HepG2 (cell line): Measurements from ENCODE around the gene CTRL. TPM values are rescaled to one million over a fixed set of nuclear protein-coding genes. Genes with fewer than 3 reads are reported as not detected.

Source experiments
- GATA4 ChIP-seq: sonication (generic); IDR thresholded peaks from 2 replicates; pipeline ENCODE4 v1.6.1; 2016; ENCODE audit warnings: antibody characterized with exemption, low read depth, borderline replicate concordance
- TP53 ChIP-seq: sonication (generic); formaldehyde crosslinking; conservative IDR thresholded peaks from 2 replicates; pipeline ENCODE4 v1.4.0; 2020; ENCODE audit warnings: missing genetic modification reagents
- ZBTB21 ChIP-seq: sonication (generic); formaldehyde crosslinking; IDR thresholded peaks from 2 replicates; pipeline ENCODE4 v1.4.0; 2020; ENCODE audit warnings: missing genetic modification reagents
- ZNF468 ChIP-seq: sonication (generic); formaldehyde crosslinking; IDR thresholded peaks from 2 replicates; pipeline ENCODE4 v1.8.0; 2022; ENCODE audit warnings: mild to moderate bottlenecking, moderate library complexity, missing genetic modification reagents
- ZNF703 ChIP-seq: sonication (generic); formaldehyde crosslinking; IDR thresholded peaks from 2 replicates; pipeline ENCODE4 v1.5.1; 2020; ENCODE audit warnings: missing genetic modification reagents, mild to moderate bottlenecking, moderate library complexity, borderline replicate concordance
- polyA plus RNA-seq, 8 experiments: library from polyadenylated mRNA; depleted of rRNA in 3 of 8; stranded (reverse) in 7 of 8; unstranded in 1 of 8; fragments of >200 nt; fragmentation: Illumina TruSeq in 4 of 8; extraction: Trizol in 4 of 8; gene quantifications; 2 replicates each; pipeline versions ENCODE4 v1.2.1 to v1.2.3, GENCODE V29; 2011 to 2016; ENCODE audit warnings: low read depth in 4 of 8, missing spikeins in 1 of 8, mixed read lengths in 1 of 8; ENCODE audit not compliant: insufficient read depth in 1 of 8
- total RNA-seq, 5 experiments: library from RNA; depleted of rRNA; stranded (reverse); fragments of >200 nt; fragmentation: Illumina TruSeq; extraction: Trizol; gene quantifications; 2 replicates each; pipeline ENCODE4 v1.2.3, GENCODE V29; 2016; ENCODE audit warnings: low read depth in 1 of 5
- TF ChIP-seq, protein P1 (sequence below): sonication (generic); formaldehyde crosslinking; IDR thresholded peaks from 2 replicates; pipeline ENCODE4 v1.4.0; 2020; ENCODE audit warnings: mild to moderate bottlenecking, missing genetic modification reagents
- TF ChIP-seq, protein P2 (sequence below): sonication (generic); formaldehyde crosslinking; IDR thresholded peaks from 2 replicates; pipeline ENCODE4 v1.5.0; 2020; ENCODE audit warnings: mild to moderate bottlenecking, missing genetic modification reagents, borderline replicate concordance
- TF ChIP-seq, protein P3 (sequence below): sonication (generic); formaldehyde crosslinking; IDR thresholded peaks from 2 replicates; pipeline ENCODE4 v1.5.0; 2020; ENCODE audit warnings: mild to moderate bottlenecking, missing genetic modification reagents
- TF ChIP-seq, protein P4 (sequence below): IDR thresholded peaks from 2 replicates; pipeline ENCODE4 v1.6.1; 2016; ENCODE audit warnings: missing biosample characterization, missing genetic modification reagents, low read depth
- TF ChIP-seq, protein P5 (sequence below): sonication (generic); formaldehyde crosslinking; IDR thresholded peaks from 2 replicates; pipeline ENCODE4 v1.4.0; 2020; ENCODE audit warnings: missing genetic modification reagents, borderline replicate concordance

Gene CTRL
- total and polyA plus RNA-seq, 2 of the 13 experiments (the other 11 are each of a cell fraction or from before 2014, with no cell fraction given): 1.9 to 2.7 TPM

DNA sequence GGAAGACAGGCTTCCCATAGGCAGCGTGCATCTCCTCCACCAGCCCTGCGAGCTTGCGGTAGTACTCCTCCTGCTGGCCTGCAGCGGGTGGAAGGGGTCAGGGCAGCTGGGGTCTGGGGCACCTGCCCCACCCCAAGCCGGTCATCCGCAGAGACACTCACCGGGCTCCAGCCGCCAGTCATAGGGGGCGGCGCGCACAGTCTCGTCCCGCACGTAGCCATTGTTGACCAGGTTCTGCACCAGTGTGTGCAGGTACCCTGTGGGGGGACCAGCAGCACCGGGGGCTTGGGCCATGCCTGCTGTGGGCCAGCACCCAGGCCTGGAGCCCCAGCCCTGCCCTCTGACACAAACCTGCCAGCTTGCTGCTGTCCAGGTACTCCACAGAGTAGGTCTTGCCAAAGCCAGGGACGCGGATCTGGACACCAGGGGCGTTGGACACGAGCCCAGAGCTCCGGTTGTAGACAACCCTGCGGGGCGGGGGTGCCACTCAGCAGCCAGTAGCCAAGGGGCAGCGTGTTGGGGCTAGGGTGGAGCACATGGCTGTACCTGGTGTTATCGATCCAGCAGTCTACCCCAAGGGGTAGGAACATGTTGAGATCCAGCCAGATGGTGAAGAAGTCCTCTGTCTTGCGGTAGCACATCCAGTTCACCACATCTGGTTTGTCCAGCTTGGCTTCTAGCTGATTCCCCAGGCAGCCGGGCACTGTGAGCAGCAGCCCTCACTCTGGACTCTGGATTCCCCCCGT lies 11.0 kb upstream of the CTRL start (continued):
- TF ChIP-seq TP53 (CRISPR knock-in tag) (no peak), ZBTB21 (no peak), ZNF703 (CRISPR knock-in tag) (no peak), GATA4 (no peak), ZNF468 (CRISPR knock-in tag) (peak; percentile 74; the same call in 1 of the 2 replicates)
- TF ChIP-seq, protein P1, sequence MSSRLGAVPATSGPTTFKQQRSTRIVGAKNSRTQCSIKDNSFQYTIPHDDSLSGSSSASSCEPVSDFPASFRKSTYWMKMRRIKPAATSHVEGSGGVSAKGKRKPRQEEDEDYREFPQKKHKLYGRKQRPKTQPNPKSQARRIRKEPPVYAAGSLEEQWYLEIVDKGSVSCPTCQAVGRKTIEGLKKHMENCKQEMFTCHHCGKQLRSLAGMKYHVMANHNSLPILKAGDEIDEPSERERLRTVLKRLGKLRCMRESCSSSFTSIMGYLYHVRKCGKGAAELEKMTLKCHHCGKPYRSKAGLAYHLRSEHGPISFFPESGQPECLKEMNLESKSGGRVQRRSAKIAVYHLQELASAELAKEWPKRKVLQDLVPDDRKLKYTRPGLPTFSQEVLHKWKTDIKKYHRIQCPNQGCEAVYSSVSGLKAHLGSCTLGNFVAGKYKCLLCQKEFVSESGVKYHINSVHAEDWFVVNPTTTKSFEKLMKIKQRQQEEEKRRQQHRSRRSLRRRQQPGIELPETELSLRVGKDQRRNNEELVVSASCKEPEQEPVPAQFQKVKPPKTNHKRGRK: no peak
- TF ChIP-seq, protein P2, sequence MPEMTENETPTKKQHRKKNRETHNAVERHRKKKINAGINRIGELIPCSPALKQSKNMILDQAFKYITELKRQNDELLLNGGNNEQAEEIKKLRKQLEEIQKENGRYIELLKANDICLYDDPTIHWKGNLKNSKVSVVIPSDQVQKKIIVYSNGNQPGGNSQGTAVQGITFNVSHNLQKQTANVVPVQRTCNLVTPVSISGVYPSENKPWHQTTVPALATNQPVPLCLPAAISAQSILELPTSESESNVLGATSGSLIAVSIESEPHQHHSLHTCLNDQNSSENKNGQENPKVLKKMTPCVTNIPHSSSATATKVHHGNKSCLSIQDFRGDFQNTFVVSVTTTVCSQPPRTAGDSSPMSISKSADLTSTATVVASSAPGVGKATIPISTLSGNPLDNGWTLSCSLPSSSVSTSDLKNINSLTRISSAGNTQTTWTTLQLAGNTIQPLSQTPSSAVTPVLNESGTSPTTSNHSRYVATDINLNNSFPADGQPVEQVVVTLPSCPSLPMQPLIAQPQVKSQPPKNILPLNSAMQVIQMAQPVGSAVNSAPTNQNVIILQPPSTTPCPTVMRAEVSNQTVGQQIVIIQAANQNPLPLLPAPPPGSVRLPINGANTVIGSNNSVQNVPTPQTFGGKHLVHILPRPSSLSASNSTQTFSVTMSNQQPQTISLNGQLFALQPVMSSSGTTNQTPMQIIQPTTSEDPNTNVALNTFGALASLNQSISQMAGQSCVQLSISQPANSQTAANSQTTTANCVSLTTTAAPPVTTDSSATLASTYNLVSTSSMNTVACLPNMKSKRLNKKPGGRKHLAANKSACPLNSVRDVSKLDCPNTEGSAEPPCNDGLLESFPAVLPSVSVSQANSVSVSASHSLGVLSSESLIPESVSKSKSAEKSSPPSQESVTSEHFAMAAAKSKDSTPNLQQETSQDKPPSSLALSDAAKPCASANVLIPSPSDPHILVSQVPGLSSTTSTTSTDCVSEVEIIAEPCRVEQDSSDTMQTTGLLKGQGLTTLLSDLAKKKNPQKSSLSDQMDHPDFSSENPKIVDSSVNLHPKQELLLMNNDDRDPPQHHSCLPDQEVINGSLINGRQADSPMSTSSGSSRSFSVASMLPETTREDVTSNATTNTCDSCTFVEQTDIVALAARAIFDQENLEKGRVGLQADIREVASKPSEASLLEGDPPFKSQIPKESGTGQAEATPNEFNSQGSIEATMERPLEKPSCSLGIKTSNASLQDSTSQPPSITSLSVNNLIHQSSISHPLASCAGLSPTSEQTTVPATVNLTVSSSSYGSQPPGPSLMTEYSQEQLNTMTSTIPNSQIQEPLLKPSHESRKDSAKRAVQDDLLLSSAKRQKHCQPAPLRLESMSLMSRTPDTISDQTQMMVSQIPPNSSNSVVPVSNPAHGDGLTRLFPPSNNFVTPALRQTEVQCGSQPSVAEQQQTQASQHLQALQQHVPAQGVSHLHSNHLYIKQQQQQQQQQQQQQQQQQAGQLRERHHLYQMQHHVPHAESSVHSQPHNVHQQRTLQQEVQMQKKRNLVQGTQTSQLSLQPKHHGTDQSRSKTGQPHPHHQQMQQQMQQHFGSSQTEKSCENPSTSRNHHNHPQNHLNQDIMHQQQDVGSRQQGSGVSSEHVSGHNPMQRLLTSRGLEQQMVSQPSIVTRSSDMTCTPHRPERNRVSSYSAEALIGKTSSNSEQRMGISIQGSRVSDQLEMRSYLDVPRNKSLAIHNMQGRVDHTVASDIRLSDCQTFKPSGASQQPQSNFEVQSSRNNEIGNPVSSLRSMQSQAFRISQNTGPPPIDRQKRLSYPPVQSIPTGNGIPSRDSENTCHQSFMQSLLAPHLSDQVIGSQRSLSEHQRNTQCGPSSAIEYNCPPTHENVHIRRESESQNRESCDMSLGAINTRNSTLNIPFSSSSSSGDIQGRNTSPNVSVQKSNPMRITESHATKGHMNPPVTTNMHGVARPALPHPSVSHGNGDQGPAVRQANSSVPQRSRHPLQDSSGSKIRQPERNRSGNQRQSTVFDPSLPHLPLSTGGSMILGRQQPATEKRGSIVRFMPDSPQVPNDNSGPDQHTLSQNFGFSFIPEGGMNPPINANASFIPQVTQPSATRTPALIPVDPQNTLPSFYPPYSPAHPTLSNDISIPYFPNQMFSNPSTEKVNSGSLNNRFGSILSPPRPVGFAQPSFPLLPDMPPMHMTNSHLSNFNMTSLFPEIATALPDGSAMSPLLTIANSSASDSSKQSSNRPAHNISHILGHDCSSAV: peak; percentile 61; the same call in 1 of the 2 replicates
- TF ChIP-seq, protein P3, sequence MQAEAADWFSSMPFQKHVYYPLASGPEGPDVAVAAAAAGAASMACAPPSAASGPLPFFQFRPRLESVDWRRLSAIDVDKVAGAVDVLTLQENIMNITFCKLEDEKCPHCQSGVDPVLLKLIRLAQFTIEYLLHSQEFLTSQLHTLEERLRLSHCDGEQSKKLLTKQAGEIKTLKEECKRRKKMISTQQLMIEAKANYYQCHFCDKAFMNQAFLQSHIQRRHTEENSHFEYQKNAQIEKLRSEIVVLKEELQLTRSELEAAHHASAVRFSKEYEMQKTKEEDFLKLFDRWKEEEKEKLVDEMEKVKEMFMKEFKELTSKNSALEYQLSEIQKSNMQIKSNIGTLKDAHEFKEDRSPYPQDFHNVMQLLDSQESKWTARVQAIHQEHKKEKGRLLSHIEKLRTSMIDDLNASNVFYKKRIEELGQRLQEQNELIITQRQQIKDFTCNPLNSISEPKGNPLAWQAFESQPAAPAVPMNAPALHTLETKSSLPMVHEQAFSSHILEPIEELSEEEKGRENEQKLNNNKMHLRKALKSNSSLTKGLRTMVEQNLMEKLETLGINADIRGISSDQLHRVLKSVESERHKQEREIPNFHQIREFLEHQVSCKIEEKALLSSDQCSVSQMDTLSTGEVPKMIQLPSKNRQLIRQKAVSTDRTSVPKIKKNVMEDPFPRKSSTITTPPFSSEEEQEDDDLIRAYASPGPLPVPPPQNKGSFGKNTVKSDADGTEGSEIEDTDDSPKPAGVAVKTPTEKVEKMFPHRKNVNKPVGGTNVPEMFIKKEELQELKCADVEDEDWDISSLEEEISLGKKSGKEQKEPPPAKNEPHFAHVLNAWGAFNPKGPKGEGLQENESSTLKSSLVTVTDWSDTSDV (CRISPR knock-in tag): peak; percentile 91; the same call in 1 of the 2 replicates
- TF ChIP-seq, protein P4, sequence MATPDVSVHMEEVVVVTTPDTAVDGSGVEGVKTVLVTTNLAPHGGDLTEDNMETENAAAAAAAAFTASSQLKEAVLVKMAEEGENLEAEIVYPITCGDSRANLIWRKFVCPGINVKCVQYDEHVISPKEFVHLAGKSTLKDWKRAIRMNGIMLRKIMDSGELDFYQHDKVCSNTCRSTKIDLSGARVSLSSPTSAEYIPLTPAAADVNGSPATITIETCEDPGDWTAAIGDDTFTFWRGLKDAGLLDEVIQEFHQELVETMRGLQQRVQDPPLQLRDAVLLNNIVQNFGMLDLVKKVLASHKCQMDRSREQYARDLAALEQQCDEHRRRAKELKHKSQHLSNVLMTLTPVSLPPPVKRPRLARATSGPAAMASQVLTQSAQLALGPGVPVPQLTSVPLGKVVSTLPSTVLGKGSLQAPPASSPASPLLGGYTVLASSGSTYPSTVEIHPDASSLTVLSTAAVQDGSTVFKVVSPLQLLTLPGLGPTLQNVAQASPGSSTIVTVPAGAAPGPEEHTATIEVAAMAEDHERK (CRISPR knock-in tag): no peak
- TF ChIP-seq, protein P5, sequence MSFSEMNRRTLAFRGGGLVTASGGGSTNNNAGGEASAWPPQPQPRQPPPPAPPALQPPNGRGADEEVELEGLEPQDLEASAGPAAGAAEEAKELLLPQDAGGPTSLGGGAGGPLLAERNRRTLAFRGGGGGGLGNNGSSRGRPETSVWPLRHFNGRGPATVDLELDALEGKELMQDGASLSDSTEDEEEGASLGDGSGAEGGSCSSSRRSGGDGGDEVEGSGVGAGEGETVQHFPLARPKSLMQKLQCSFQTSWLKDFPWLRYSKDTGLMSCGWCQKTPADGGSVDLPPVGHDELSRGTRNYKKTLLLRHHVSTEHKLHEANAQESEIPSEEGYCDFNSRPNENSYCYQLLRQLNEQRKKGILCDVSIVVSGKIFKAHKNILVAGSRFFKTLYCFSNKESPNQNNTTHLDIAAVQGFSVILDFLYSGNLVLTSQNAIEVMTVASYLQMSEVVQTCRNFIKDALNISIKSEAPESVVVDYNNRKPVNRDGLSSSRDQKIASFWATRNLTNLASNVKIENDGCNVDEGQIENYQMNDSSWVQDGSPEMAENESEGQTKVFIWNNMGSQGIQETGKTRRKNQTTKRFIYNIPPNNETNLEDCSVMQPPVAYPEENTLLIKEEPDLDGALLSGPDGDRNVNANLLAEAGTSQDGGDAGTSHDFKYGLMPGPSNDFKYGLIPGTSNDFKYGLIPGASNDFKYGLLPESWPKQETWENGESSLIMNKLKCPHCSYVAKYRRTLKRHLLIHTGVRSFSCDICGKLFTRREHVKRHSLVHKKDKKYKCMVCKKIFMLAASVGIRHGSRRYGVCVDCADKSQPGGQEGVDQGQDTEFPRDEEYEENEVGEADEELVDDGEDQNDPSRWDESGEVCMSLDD (CRISPR knock-in tag): peak; percentile 94; the same call in 1 of the 2 replicates
